Gastrocnemius medialis (tissue), 4 donors: ENCODE results near the gene NAV2.

Experiments
- CTCF ChIP-seq, 5 experiments: fragments of 450-650 bp in 3 of 5; fragments of 200-600 bp in 2 of 5; sonication (generic) in 2 of 5; IDR thresholded peaks in 4 of 5; conservative IDR thresholded peaks in 1 of 5; 1 replicate in 4 of 5; 2 replicates in 1 of 5; pipeline ENCODE4 v1.5.1; 2016 to 2019; ENCODE audit warnings: antibody characterized with exemption in 5 of 5, mild to moderate bottlenecking in 3 of 5, moderate library complexity in 3 of 5
- POLR2A ChIP-seq, 2 donors: fragments of 450-650 bp; IDR thresholded peaks; one replicate each; pipeline ENCODE4 v1.6.1; 2017; ENCODE audit warnings: antibody characterized with exemption in 2 of 2, mild to moderate bottlenecking in 2 of 2, moderate library complexity in 2 of 2

- no peak for TF ChIP-seq CTCF (IDR thresholded peaks at IDR 0.05 in 4 of 5, conservative IDR thresholded peaks at IDR 0.05 in 1 of 5)
- TF ChIP-seq POLR2A (IDR thresholded peaks at IDR 0.05), result no peak
Measured at GRCh38 chr11:19669511-19669910, 43.1 kb upstream of the NAV2 start.
